H1 (cell line): ENCODE measurements around the gene SLC34A1. TPM values are rescaled to one million over a fixed set of nuclear protein-coding genes. Genes with fewer than 3 reads are reported as not detected.

Source experiments
- CTCF ChIA-PET: fragments of 300-600 bp; sonication (Branson Sonifier 250); formaldehyde crosslinking; loops from one replicate; lab custom pipeline; 2021; ENCODE audit not compliant: partially characterized antibody; lab: Charles Lee
- POLR2A ChIA-PET: fragments of 300-600 bp; sonication (Branson Sonifier 250); formaldehyde crosslinking; loops from one replicate; lab custom pipeline; 2021; ENCODE audit warnings: inconsistent platforms; ENCODE audit not compliant: partially characterized antibody; lab: Charles Lee
- DNase-seq, 2 experiments: peaks; one replicate each; pipeline versions ENCODE4 v3.0.0 to v3.0.0-alpha.2; 2010 to 2022; ENCODE audit warnings: low spot score in 2 of 2, low read depth in 1 of 2, mixed read lengths in 1 of 2
- FAIRE-seq: peaks from 2 replicates; lab custom pipeline; 2011; peaks lifted over from hg19 to GRCh38; lab: Jason Lieb, UNC
- H2AFZ ChIP-seq: 2 replicates; pipeline ENCODE4 v1.8.1; 2012; ENCODE audit warnings: low read length, inconsistent platforms
- H2AK5ac ChIP-seq: 2 replicates; pipeline ENCODE4 v1.6.1; 2013; ENCODE audit warnings: low read depth, low read length
- H2BK120ac ChIP-seq: replicated peaks from 2 replicates; pipeline ENCODE3; 2013; ENCODE audit warnings: low read depth, low read length, inconsistent platforms
- H2BK12ac ChIP-seq: 2 replicates; pipeline ENCODE4 v1.6.1; 2013; ENCODE audit warnings: low read depth, low read length
- H2BK15ac ChIP-seq: 2 replicates; pipeline ENCODE4 v1.6.1; 2013; ENCODE audit warnings: low read length
- H2BK20ac ChIP-seq: 2 replicates; pipeline ENCODE4 v1.6.1; 2013; ENCODE audit warnings: low read length
- H2BK5ac ChIP-seq: 2 replicates; pipeline ENCODE4 v1.6.1; 2013; ENCODE audit warnings: low read depth, low read length
- H3K14ac ChIP-seq: 2 replicates; pipeline ENCODE4 v1.6.1; 2013; ENCODE audit warnings: inconsistent platforms; ENCODE audit not compliant: insufficient read length
- H3K18ac ChIP-seq: 2 replicates; pipeline ENCODE4 v1.6.1; 2013; ENCODE audit warnings: low read length; ENCODE audit errors: extremely low read depth
- H3K23ac ChIP-seq: 2 replicates; pipeline ENCODE4 v1.6.1; 2013; ENCODE audit warnings: inconsistent platforms; ENCODE audit not compliant: insufficient read length
- H3K23me2 ChIP-seq: 2 replicates; pipeline ENCODE4 v1.6.1; 2013; ENCODE audit warnings: low read depth, low read length
- H3K27ac ChIP-seq: 2 replicates; pipeline ENCODE4 v1.6.1; 2011; ENCODE audit warnings: low read depth, low read length, inconsistent platforms
- H3K27me3 ChIP-seq, 4 experiments: replicated peaks in 1 of 4; 1 replicate in 1 of 4; 2 replicates in 3 of 4; pipeline versions ENCODE4 v1.6.1 to v1.8.1; 2011 to 2013; ENCODE audit warnings: low read length in 3 of 4, mild to moderate bottlenecking in 3 of 4, inconsistent platforms in 2 of 4, mixed read lengths in 2 of 4, moderate library complexity in 1 of 4; ENCODE audit not compliant: control insufficient read depth in 3 of 4, insufficient read depth in 3 of 4; ENCODE audit errors: extremely low read depth in 1 of 4
- H3K36me3 ChIP-seq, 4 experiments: 2 replicates each; pipeline versions ENCODE4 v1.6.1 to v1.8.1; 2011 to 2013; ENCODE audit warnings: mild to moderate bottlenecking in 4 of 4, low read length in 3 of 4, moderate library complexity in 2 of 4, control low read depth in 1 of 4, inconsistent platforms in 1 of 4; ENCODE audit not compliant: insufficient read depth in 4 of 4, control insufficient read depth in 2 of 4
- H3K4ac ChIP-seq: replicated peaks from 2 replicates; pipeline ENCODE3; 2013; ENCODE audit warnings: low read length, low read depth, mixed read lengths, inconsistent platforms; ENCODE audit not compliant: insufficient read length
- H3K4me1 ChIP-seq, 4 experiments: replicated peaks in 1 of 4; 1 replicate in 1 of 4; 2 replicates in 3 of 4; pipeline versions ENCODE4 v1.6.1 to v1.8.1; 2011 to 2013; ENCODE audit warnings: low read length in 3 of 4, inconsistent platforms in 2 of 4, mixed read lengths in 1 of 4; ENCODE audit not compliant: insufficient read depth in 4 of 4, control insufficient read depth in 3 of 4
- H3K4me2 ChIP-seq, 2 experiments: 2 replicates each; pipeline versions ENCODE4 v1.6.1 to v1.8.1; 2011 to 2013; ENCODE audit warnings: low read depth in 2 of 2, low read length in 2 of 2, control low read depth in 1 of 2, inconsistent platforms in 1 of 2, mild to moderate bottlenecking in 1 of 2; ENCODE audit not compliant: insufficient read depth in 1 of 2
- H3K4me3 ChIP-seq, 4 experiments: fragments of 200-600, 300-600 bp in 1 of 4; sonication (generic), shearing (Covaris generic), sonication (Bioruptor Twin) in 1 of 4; 2 replicates each; pipeline versions ENCODE4 v1.5.1 to v1.8.1; 2011 to 2016; ENCODE audit warnings: low read length in 4 of 4, low read depth in 3 of 4, control low read depth in 2 of 4, inconsistent platforms in 2 of 4, mild to moderate bottlenecking in 2 of 4, mixed read lengths in 1 of 4, moderate library complexity in 1 of 4; ENCODE audit not compliant: insufficient read depth in 2 of 4; ENCODE audit errors: extremely low read depth in 1 of 4
- H3K56ac ChIP-seq: replicated peaks from 2 replicates; pipeline ENCODE3; 2013; ENCODE audit warnings: low read depth, mild to moderate bottlenecking, mixed read lengths, low read length, inconsistent platforms; ENCODE audit not compliant: insufficient read length
- H3K79me1 ChIP-seq: 2 replicates; pipeline ENCODE4 v1.6.1; 2013; ENCODE audit warnings: low read depth, low read length, control low read depth
- H3K79me2 ChIP-seq, 2 experiments: 2 replicates each; pipeline versions ENCODE4 v1.6.1 to v1.8.1; 2012 to 2013; ENCODE audit warnings: low read length in 2 of 2, mild to moderate bottlenecking in 2 of 2, inconsistent platforms in 1 of 2; ENCODE audit not compliant: insufficient read depth in 2 of 2, control insufficient read depth in 1 of 2
- H3K9ac ChIP-seq, 4 experiments: replicated peaks in 1 of 4; 1 replicate in 1 of 4; 2 replicates in 3 of 4; pipeline versions ENCODE4 v1.6.1 to v1.8.1; 2011 to 2013; ENCODE audit warnings: low read depth in 3 of 4, low read length in 3 of 4, control low read depth in 2 of 4, mild to moderate bottlenecking in 2 of 4, moderate library complexity in 2 of 4, inconsistent platforms in 1 of 4; ENCODE audit errors: extremely low read depth in 1 of 4
- H3K9me3 ChIP-seq, 2 experiments: 2 replicates each; pipeline versions ENCODE4 v1.6.1 to v1.8.1; 2012 to 2013; ENCODE audit warnings: mild to moderate bottlenecking in 2 of 2, moderate library complexity in 2 of 2, control low read depth in 1 of 2, inconsistent platforms in 1 of 2, low read depth in 1 of 2, low read length in 1 of 2, mixed read lengths in 1 of 2; ENCODE audit not compliant: insufficient read depth in 2 of 2
- H4K20me1 ChIP-seq, 2 experiments: replicated peaks in 1 of 2; 2 replicates each; pipeline versions ENCODE3 to v1.8.1; 2011 to 2013; ENCODE audit warnings: inconsistent platforms in 2 of 2, low read length in 2 of 2, mild to moderate bottlenecking in 1 of 2; ENCODE audit not compliant: insufficient read depth in 2 of 2, control insufficient read depth in 1 of 2
- H4K5ac ChIP-seq: 2 replicates; pipeline ENCODE4 v1.6.1; 2013; ENCODE audit warnings: low read length, low read depth, mixed read lengths, inconsistent platforms; ENCODE audit not compliant: insufficient read length
- H4K8ac ChIP-seq: 2 replicates; pipeline ENCODE4 v1.8.0; 2013; ENCODE audit warnings: mild to moderate bottlenecking, moderate library complexity, low read length, inconsistent platforms; ENCODE audit not compliant: insufficient read depth; ENCODE audit errors: extremely low read depth
- H4K91ac ChIP-seq: replicated peaks from 2 replicates; pipeline ENCODE3; 2013; ENCODE audit warnings: low read length, mixed read lengths, inconsistent platforms; ENCODE audit not compliant: insufficient read length
- BACH1 ChIP-seq: IDR thresholded peaks from 2 replicates; pipeline ENCODE4 v1.6.1; 2012; ENCODE audit warnings: low read length, improper control_type of control experiment
- JUN ChIP-seq: IDR thresholded peaks from 2 replicates; pipeline ENCODE4 v1.6.1; 2011; ENCODE audit warnings: low read depth, mild to moderate bottlenecking, improper control_type of control experiment, low read length
- WGBS, 2 experiments: shearing (Covaris generic) in 1 of 2; methylation state at CpG; one replicate each; pipeline versions ENCODE4 v1.1.6 to v1.1.7; 2013 to 2015; ENCODE audit warnings: low lambda C conversion rate in 2 of 2, mixed read lengths in 2 of 2, inconsistent platforms in 1 of 2, low coverage in 1 of 2, missing lambda C conversion rate in 1 of 2; ENCODE audit not compliant: insufficient replicate concordance in 2 of 2, insufficient coverage in 1 of 2, insufficient read length in 1 of 2; ENCODE audit errors: extremely low coverage in 1 of 2, missing lambda C conversion rate in 1 of 2; 5-methylcytosine and 5-hydroxymethylcytosine counted together
- polyA plus RNA-seq, 7 experiments: library from polyadenylated mRNA; depleted of rRNA in 3 of 7; stranded (reverse) in 5 of 7; unstranded in 2 of 7; fragments of >200 nt in 5 of 7; fragments of 200-250 nt in 2 of 7; gene quantifications; 1 replicate in 5 of 7; 2 replicates in 1 of 7; 4 replicates in 1 of 7; pipeline versions ENCODE4 v1.2.1 to v1.2.3, GENCODE V29; 2011 to 2013; ENCODE audit warnings: missing spikeins in 2 of 7, mixed read lengths in 2 of 7
- total RNA-seq: library from RNA; stranded (reverse); fragmentation: NEBNext Ultra II Directional; extraction: Animal tissue kit (Norgen Biotek cat#: 25700); gene quantifications from 2 replicates; pipeline ENCODE4 v1.2.1, GENCODE V29; 2021

Gene SLC34A1
- total and polyA plus RNA-seq, 2 of the 8 experiments (the other 6 are each of a cell fraction or from before 2014, with no cell fraction given), result not detected

GRCh38 chr5:177412603-177413233 lies 28.5 kb downstream of the SLC34A1 start:
- H3K56ac ChIP-seq, result no peak overlapping the region

More at GRCh38 chr5:177412603-177413233, 28.5 kb downstream of the SLC34A1 start:
- Histone ChIP-seq H3K4me2 (no peak overlapping the region), H3K36me3 (no peaks in the 10 kb centered on the region), H3K4me3 (no peak overlapping the region), H3K27ac (no peak overlapping the region), H3K4ac (no peak overlapping the region), H4K20me1 (no peaks in the 10 kb centered on the region), H3K4me1 (no peaks in the 10 kb centered on the region; a peak in 1 of 7 replicates), H4K91ac (no peak overlapping the region), H3K18ac (no peak overlapping the region), H2BK15ac (no peak overlapping the region), H3K79me2 (no peaks in the 10 kb centered on the region), H4K5ac (no peak overlapping the region), H3K9me3 (no peaks in the 10 kb centered on the region), H2BK5ac (no peak overlapping the region), H3K9ac (no peak overlapping the region; a peak in 1 of 7 replicates), H3K27me3 (peaks cover 0 to 14% (median 2%) of the 10 kb centered on the region in 4 experiments; a peak in 5 of 7 replicates), H2BK120ac (no peak overlapping the region), H3K23ac (no peak overlapping the region), H2BK12ac (no peak overlapping the region), H3K23me2 (no peaks in the 10 kb centered on the region), H4K8ac (no peak overlapping the region; the same call in 1 of the 2 replicates), H3K79me1 (no peaks in the 10 kb centered on the region), H3K14ac (no peak overlapping the region), H2AFZ (no peak overlapping the region), H2AK5ac (no peak overlapping the region), H2BK20ac (no peak overlapping the region)
- WGBS, 2 experiments, result 94% methylated on average over 8 of the region's 8 CpGs; no CpG with 5 or more reads in 1 of the 2 experiments
- FAIRE-seq (no peak), DNase-seq (no peak)
- POLR2A ChIA-PET, result interaction anchor here (0.6 to 24.2 kb wide), 5 partner anchors 10 to 137 kb away, joined by 3 to 460 read pairs (median 6); partner anchors contain the start of genes GRK6 and PRR7
- TF ChIP-seq BACH1 (0 out of 2 replicates have a peak, but pooled peaks have one; percentile 20), JUN (no peak)
- CTCF ChIA-PET, result interaction anchor here (0.7 to 2.1 kb wide), 6 partner anchors 9 to 103 kb away, joined by 3 to 7 read pairs (median 4); no protein-coding TSS in a partner anchor
